GM04503 (cell line): ENCODE measurements around the gene FMO2.

Experiments
- DNase-seq: peaks from one replicate; pipeline ENCODE4 v3.0.0-alpha.2; 2012; ENCODE audit warnings: low read depth

Gene FMO2

GRCh38 chr1:171174560-171175294 lies 10.4 kb upstream of the FMO2 start:
- no peak for DNase-seq

DNA sequence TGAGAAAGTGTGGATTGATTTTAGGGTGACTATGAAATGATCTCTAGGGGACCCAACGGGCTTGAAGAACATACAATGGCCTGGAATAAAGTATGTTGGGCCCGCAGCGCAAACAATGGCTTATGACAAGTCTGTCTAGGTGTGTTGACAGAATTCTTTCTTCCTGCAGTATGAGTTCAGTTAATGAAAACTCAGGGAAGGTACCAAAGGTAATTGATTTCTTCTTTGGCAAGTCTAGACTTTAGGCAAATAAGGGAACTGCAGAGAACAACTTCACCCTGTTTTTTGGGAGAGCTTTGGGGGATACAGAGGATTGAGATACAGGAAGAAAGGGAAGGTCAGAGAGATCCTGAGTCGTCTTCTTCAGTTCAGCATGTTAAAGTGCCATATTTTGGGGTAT lies 7.8 kb upstream of the FMO2 start:
- no peak for DNase-seq

DNA sequence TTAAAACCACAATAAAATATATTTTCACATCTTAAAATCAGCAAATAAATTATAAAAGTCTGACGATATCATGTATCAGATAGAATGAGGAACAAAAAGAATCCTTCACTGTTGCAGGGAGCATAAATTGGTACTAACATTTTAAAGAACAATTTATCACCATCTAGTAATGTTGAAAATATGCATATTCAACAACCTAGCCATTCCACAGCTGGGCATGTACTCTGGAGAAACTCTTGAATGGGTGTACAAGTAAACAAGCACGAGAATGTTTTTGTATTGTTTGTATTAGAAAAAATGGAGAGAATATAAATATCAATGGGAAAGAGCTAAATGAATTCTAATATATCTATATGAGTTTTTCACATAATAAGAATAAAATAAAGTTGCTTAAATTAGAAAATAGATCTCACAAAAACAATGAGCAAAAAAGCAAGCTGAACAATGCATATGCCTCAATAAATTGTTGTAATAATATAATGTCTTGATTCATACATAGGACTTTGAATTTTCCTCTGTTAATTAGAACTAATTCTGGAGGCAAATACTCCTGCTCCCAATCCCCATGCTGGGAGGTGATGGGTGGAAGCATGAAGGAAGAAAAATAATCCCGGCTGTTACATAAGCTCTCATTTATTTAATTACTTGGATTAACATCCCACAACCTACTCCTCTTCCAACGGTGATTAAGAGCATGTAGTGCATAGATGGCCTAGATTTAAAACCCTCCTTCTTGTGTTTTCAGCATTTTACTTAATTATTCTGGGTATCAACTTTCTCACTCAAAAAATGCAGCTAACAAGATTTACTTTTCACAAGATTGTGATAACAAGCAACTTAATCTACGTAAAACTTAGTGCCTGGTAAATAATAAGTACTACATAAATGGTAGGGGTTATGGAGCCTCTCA lies 5.5 kb upstream of the FMO2 start:
- no peak for DNase-seq

- no peak for DNase-seq
Measured at GRCh38 chr1:171180670-171181069, 4.4 kb upstream of the FMO2 start.

DNA sequence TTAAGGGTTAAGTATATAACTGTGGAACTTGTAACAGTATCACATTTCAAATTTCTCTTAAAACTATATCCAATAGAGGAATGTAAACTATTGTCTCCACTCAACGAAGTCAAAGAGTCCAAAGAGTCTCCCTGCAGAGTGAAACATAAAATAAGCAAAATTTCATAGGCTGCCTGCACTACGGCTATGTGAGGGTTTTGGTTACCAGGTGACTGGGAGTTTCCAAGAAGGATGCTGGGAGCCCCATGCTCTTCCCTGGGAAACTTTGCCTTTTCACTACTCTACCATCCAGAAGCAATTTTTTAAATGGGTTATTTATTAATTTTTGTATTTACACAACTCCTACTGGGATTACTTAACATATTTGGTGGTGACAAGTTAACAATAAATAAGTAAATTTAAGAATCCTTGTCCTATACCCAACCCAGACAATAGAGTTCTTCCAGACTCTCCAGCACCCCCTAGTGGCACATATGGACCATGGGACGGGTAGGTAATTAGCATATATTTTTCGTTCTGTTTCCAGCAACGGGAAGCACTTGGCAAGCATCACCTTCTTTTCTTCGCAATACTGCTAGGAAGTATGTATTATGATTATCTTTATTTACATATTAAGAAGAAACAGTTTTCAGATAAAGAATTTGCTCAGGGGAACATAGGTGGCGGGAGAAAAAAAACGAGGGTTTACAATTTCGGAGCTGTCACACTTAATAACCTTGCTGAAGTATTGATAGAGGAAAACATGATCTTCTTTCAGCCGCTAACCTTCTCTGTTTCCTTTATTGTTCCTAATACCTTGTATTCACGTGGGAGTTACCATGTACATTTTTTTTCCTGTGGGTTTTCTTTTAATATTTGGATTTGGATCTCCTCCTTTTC lies 3.5 kb downstream of the FMO2 start:
- DNase-seq: no peak

DNA sequence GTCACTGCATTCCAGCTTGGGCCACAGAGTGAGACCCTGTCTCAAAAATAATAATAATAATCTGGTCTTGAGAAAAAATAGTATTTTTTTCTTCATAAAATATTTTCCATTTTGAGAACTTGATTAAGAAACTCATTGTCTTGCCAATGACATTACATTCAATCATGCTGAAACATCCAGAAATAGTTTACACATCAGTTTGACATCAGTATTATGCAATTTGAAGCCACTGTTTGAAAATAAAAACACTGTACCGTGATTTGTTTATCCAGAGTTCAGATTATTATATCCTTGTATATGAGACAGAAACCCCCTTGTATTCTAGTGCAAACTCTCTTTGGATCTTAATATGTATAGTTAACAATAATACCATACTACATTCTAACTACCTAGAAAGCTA lies 6.9 kb downstream of the FMO2 start:
- no peak for DNase-seq

GRCh38 chr1:171195767-171196166 lies 10.7 kb downstream of the FMO2 start:
- no peak for DNase-seq

- DNase-seq: no peak
Measured at GRCh38 chr1:171196351-171196750, 11.3 kb downstream of the FMO2 start.

- no peak for DNase-seq
Measured at GRCh38 chr1:171198081-171198480, 13.0 kb downstream of the FMO2 start.

DNA sequence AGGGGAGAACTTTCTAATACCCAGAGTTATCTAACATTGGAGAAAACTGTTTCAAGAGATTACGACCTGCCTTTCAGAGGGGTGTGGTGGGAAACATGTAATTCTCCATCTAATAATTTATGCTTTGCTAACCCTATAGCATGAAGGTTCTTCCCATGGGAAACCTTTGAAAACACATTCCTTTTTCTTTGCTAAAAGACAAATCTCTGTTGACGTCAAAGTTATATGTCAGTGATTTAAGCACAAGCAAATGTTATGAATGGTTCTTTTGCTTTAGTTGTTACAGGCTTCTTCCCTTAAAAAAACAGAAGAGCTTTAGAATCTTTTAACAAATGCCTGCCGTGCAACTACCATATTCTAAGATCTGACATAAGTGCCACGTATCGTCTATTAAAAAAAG lies 19.2 kb downstream of the FMO2 start:
- DNase-seq: no peak

GRCh38 chr1:171206204-171206977 lies 21.3 kb downstream of the FMO2 start:
- no peak for DNase-seq

- DNase-seq: no peak
Measured at GRCh38 chr1:171206978-171207355, 21.9 kb downstream of the FMO2 start.

GRCh38 chr1:171207377-171207776 lies 22.3 kb downstream of the FMO2 start:
- no peak for DNase-seq

DNA sequence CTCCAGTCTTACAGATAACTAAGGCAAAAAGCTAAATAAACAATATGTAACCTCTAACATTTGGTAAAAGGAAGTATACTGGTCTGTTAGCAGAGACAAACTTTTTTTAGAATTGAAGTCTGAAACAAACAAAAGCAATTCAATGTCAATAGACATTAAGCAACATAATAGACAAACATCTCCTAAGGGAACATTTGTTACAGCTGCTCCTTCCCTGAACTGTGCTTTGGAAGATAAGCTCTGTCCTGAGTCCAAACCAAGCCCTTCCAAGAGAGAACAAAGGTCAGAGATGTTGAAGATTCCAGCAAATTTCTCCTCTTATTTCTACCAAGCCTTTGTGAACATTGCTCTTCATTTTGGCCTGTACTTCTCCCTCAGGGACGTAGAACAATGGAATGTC lies 25.3 kb downstream of the FMO2 start:
- DNase-seq: no peak

DNA sequence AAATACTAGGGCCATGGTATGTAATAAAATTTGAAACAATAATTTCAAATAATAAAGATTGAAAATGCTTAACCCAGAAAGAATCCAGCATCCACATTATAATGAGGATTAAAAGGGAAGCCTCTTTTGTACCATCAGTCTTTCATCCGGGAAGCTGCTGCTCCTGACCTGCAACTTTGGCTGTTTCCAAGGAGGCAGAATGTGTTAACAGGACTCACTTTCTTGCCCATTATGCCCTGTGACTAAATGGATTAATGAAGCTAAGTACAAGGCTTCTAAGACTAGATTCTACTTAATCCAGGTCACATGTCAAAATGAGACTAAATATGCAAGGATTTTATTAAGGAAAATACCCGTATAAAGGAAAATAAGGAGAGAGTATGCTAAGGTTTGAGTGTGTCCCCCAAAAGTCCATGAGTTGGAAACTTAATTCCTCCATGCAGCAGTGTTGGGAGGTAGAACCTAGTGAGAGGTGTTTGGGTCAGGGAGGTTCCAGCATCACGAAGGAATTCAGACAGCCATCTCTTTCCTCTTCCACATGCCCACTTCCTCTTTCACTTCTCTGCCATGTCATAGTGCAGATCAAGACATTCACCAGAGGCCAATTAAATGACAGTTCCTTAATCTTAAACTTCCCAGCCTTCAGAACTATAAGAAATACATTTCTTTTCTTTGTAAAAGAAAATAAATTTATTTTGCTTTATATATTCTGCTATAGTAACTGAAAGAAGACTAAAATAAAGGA lies 27.7 kb downstream of the FMO2 start:
- no peak for DNase-seq

DNA sequence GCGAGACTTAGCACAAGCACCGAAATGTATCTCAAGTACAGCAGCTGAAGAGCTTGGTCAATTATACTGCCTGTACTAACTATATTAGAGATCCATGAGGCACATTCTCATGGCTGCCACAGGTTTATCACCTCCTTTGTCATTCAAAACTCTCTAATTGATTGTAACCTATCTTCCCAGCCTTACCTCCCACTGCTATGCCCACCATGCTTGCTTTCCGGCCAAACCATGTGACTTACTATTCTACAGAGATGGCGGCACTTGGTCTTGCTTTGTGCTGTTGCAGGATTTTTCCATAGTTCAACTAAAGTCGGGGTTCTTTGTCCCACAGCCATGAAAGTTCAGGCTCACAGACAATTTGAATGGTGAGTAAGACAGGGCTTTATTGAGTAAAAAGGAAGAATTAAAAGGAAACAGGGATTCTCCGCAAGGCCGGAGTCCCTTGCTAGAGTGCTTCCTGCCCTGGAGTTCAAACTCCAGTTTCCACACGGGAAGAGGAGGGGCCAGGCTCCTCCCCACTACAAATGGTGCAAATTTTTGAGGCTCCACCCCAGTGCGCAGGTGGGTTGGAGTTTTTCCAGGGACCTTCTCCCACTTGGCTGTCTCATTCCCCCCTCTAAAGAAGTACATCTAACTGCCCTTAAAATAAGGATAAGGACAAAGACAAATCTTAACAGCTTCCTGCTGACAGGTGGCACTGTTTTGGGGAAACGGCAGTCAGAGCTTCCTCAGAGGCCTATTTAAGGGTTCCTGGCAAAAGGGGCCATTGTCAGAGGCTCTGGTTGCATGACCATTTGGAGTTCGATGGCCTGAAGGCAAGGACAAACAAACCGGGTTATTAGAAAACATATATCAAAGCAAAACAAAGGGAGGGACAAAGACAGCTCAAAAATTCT lies 28.7 kb downstream of the FMO2 start:
- DNase-seq: no peak

GRCh38 chr1:171217658-171218443 lies 32.8 kb downstream of the FMO2 start:
- no peak for DNase-seq

GRCh38 chr1:171218661-171219060 lies 33.6 kb downstream of the FMO2 start:
- no peak for DNase-seq
